GM21786 (cell line): ENCODE results near the gene MGLL.

ENCODE experiments used
- ATAC-seq: cut with Tn5 transposase; IDR thresholded peaks from one replicate; pipeline ENCODE4 v1.9.1; 2021; ENCODE audit not compliant: unreplicated experiment

Gene MGLL

DNA sequence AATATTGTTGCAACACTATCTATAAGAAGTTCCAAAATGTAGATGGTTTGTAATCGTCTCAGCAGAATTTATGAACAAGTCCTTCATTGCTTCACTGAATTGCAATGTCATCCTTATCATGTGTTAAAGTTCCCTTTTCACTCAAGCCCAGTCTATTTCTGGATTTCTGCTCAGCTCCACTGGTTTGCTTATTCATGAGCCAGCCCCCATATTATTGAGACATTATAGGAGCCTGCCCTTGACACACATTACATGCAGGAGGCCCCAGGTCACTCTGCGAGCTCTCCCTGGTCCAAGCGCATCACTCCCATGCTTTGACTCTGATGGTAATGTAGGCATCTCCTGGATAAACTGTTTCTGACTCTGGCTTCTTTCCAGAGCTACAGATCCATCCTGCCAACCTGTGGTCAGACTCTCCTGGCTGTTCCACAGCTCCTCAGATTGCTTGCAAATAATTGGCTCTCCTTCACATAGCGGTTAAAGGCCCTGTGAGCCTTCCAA lies 92.7 kb downstream of the MGLL start:
- ATAC-seq = no peak

DNA sequence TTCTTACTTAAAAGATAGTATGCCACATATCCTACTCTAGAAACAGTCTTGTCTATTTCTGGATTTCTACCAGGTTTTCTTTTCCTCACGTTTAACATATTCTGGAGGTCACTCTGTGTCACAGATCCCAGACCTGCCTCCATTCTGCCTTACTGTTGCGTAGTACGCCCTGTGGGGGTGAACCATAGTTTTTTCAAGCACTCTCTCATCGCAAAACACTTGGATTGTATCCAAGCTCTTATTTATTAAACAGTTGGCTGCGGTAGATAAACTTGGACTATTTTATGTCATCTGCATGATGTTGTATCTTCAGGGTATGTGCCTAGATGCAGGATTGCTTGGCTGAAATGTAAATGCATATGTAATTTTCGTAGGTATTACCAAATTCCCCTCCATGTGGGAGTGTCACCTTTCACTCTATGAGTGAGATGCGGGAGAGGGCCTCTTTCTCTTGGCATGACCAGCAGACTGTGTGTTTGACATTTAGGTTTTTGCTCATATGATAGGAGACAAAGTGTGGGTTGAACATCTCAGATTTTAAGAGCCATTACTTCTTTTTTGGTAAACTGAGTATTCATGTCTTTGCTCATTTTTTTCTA lies 93.8 kb downstream of the MGLL start:
- no peak for ATAC-seq

DNA sequence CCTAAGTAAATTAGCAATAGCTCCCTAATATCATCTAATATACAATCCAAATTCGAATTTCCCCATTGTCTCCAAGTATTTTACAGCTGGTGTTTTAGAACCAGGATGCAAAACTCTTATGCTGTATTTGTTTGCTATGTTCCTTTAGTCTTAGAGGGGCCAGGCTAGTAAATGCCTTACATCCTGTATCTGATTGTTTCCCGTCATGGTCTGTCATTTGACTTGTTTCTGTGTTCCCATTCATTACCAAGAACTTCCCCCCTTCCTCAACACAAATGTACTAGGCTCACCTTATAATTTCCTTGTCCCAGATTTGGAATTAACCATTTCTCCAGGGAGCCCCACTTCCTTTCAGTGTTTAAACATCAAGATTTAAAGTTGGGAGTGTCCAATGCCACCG lies 95.4 kb downstream of the MGLL start:
- no peak for ATAC-seq

DNA sequence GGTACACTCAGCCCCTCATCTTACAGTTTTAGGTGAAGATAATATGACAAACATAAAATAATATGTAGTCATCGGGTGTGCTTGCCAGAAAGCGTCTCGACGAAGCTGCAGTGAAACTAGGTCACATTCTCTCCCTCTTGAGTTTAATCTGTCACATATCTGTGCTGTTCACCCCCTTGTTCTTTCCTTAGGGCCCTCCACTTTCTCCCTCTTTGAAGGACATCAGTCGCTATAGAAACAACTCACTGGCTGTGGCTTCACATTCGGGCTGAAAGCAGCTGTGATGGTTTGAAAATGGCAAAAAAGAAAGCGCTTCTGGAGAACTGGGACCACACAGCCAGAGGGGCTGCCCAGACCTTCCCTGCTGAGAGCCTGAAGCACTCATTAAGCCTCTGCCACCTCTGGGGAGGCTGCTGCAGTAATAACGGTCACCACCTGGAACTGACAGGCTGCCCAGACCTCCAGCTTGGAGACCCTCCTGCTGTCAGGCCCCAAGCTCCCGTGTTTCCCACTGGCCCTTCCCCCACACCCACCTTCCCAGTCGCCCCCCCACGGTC lies 99.2 kb downstream of the MGLL start:
- ATAC-seq = no peak

DNA sequence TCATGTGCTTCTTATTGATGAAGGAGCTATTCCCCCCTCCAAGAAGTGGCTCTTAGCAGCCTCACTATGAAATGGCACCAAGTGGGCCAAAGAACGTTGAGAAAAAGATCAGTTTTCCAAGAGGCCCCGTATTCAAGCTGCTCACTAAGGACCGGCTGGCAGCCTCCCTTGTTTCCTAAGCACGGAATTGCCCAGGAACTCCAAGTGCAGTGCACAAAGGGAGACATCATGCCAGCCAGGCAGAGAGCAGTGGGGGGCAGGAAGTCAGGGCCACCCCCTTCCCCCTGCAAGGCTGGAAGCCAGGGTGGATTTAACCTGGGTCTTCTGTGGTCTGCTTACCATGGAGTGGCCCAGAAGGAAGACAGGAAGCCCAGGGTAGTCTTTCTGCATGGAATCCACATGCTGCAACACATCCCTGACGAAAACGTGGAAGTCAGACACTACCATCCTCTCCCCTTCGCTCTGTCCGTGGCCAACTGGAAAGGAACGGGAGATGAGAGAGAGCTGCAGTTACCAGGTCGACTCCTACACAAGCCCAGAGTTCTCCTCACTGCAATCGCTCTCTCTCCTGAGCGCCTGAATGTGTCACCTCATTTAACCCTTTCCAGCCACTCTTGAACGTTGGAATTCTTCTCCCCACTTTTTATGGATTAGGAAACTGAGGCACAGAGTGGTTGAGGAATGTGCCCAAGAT lies 100.1 kb downstream of the MGLL start:
- ATAC-seq = no peak

DNA sequence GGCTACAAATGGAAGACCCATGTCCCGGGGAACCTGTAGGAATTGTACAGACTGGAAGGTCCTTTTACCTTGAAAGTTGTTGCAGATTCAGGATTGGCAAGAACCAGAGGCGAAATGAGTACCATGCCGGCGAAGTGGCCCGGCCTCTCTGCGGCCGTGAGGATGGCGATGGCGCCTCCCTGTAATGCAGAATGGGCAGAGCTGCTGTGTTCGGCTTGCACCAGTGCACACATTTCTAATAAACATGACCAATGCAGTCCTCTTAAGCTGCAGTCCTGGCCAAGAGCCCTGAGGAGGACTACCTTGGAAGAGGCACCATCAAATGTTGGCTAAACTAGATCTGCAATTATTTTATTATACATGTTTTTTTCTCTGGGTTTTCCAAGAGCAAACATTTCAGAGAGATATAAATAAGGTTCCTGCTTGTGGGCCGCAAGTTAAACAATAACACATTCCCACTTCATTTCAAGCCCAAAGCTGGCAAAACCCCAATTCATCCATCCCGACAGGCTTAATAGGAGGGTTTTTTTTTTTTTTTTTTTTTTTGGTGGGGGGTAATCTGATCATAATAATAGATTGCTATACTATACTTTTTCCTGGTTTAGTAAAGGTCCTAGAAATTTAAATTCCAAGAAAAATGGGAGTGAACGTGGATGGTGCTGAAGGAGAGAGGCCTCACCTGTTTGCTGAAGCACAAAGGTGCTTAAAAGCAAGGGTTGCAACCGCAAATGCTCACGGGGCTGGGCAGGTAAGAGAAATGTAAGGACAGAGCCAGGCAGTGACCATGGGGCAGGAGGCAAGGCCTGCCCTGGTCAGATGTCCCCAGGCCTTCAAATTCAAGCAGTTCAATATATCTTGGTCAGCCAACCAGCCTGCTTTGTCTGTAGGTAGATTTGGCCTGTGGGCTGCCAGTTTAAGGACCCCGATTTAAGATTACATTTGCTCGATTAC lies 101.1 kb downstream of the MGLL start:
- no peak for ATAC-seq

DNA sequence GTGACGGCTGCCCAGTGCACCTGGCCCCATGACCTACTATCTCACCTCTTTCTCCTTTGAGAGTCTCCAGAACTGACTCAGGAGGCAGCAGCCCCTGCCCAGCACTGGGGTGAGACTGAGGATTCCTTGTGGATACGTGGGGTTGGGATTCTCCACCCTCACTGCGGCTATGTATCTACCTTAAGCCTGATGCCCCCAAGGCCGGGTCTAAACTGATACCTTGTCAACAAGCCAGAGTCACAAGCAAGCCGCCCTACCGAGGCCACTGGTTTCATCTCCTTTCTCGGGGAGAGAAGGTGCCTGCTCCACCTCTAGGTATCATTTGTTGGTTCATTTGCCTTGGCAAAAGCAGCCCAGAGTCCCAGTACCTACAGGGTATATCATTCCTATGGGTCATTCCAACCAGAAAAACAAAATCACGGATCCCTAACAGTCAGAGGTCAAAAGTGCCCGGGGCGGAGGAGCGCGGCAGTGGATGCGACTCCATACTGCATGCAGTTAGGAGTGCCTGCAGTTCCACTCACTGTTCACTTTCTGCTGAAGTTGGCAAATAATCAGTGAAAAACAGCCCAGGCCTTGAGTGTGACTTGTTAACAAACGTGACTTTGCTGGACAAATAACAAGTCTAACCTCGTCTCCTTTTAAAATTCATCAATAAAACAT lies 102.0 kb downstream of the MGLL start:
- ATAC-seq = no peak

DNA sequence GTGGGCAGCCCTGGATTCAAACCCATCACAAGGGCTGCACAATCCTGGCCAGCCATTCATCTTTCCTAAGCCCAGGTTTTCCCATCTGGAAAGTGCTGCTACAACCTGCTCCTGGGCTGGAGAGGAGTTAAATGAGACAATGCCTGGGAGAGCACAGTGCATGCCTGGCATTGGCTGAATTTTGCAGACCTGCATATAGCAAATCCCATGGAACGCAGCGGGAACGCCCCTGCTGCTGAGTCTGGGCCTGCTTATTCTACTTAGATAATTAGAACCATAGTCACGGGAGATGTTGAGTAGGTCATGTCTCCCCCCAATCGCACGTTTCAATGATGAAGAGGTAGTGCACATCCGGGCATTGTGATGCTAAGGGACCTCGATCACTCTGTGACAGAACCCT lies 102.9 kb downstream of the MGLL start:
- no peak for ATAC-seq

DNA sequence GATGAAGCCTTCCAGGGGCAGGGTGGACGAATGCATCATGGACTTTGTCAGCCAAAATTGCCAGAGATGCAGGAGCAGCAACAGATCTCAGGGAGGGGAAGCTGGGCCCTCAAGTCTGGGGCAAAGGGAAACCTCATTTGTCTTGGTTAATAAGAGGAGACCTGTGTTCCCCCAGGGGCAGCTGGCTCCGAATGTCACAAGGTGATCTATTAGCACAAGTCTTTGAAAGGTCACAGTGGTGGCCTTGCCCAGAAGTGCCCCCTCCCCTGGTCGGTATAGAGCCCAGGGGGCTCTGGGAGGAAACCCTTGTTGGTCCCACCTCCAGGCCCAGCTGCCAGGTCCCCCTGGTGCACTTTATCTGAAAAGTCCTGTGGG lies 103.4 kb downstream of the MGLL start:
- no peak for ATAC-seq

DNA sequence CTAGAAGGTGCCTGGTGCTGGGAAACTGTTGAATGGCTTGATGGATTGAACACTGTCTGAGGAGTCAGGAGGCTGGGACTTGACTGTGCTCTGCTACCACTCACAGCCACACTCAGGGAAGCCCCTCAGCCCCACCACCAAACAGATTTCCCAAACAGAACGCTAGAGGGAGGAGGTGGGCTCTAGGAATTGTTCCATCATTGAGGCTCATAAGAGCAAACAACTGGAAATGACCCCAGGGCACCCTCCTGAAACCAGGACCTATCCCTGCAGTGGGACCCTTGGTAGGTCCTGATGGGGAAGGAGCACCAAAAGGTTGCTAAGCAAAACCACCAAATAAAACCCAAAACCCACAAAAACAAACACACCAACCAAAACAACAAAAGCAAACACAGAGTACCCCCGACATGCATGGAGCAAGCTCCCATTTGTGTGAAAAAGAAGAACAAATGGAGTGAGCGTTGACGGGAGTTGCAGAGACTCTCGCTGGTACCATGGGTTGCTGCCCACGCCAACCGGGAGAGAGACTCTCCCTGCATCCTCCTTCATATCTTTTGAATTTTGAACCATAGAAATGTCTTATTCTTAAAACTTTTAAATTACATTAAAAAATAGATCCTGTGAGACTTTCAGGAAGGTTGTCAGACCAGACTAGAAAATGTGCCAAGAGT lies 103.9 kb downstream of the MGLL start:
- ATAC-seq = no peak

DNA sequence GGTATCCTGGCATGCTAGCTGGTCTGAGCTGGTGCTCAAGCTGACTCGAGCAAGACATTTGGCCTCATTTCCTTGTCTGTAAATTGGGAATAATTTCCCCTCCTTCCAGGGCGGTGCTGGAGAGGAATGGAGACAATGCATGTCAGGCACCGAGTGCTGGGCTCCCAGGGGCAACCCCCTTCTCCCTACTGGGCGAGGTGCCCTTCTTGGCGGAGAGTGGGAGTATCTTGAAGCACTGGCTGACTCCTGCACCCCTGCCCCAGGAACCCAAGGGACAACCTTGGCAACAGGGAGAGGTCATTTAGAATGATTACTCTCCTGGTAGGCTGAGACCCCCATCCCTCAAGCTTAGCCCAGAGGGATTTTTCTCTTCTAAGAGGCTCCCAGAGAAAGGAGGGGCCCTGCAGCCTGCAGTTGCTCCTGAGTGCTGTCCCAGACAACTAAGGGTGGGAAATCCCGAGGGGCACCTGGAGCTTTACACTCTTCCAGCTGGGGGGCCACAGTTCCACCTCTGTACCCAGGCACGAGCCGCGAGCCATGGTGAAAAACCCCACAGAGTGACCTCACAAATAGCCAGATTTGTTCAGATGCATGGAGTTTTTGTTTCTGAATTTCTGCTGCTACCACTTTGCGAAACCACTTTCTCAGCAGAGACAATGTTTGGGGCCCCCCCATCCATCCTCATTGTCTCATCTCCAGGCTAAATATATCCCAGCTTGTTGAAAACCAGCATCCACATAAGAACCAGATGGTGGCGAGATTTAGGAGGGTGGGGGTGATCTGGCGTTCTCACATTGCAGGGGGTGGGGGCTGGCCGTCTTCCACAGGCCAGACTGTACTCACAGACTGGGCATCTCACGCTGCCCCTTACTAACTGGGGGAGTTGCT lies 104.7 kb downstream of the MGLL start:
- no peak for ATAC-seq

DNA sequence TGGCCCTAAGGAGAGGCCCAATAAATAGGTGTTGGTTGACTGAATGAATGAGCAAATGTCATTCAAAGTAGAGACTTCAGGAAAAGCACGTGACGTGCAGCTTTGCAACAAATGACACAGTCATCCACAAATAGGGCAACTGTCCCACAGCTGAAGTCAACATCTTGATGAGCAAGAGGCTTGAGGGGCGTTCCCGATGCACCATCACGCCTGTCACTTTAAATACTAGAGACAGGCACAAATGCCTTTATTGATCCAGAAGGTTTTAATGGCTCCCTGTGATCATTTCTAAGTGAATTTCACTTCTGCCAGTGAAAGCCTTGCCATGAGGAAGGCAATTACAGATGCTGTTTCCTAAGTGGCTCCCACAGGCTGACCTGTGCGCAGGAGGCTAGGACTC lies 105.9 kb downstream of the MGLL start:
- no peak for ATAC-seq

DNA sequence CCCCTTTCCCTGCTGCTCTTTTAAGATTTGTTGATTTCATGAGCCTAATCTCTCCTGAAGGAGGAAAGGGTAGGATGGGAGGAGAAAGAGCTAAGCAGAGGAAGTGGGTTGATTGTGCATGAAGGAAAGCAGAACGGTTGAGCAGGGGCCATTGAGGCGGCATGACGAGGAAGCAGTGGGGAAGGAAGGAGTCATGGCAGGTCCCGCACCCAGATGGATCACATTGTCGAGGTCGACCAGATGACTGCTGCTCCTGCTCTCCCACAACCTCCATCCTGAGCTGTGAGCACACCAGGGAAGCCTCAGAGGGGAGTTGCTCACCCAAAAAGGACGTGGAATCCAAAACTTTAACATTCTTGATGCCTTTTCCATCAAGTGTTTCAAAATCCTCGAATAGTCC lies 106.8 kb downstream of the MGLL start:
- ATAC-seq = no peak

DNA sequence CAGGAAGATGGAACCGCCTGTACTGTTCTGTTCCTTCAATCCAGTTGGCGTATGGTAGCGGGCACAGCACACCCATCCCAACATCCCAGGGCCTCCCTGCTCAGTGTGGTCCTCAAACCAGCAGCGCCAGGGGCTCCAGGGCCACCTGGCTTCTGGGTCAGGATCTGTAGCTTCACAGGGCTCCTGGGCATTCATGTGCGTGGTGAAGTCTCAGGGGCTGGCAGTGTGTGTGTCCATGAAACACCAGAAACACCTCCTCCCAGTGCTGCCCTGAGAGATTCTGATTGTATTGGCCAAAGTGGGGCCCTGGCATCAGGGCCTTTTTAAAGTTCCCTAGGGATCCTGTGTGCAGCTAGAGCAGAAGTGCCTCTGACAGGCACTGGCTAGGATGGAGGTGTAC lies 107.4 kb downstream of the MGLL start:
- ATAC-seq = no peak

DNA sequence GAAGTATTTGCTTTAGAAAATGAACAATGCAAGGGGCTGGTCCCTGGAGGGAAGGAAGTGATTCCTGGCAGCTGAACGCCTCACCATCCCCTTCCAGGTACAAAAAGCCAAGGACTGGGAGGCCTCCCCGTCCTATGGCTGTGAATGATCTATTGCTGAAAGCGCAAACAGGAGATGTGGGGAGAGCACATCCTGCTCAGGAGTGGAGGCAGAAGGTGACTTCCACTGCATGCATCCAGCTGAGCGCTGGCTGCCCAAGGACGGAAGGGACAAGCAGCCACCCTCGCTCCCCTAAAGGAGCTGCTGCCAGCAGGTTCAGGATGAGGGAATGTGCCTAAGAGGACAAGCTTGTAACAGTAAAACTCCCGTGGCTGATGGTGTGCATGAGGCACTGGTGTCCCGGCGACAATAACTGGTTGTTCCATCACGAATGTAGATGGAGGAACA lies 108.2 kb downstream of the MGLL start:
- ATAC-seq = no peak

DNA sequence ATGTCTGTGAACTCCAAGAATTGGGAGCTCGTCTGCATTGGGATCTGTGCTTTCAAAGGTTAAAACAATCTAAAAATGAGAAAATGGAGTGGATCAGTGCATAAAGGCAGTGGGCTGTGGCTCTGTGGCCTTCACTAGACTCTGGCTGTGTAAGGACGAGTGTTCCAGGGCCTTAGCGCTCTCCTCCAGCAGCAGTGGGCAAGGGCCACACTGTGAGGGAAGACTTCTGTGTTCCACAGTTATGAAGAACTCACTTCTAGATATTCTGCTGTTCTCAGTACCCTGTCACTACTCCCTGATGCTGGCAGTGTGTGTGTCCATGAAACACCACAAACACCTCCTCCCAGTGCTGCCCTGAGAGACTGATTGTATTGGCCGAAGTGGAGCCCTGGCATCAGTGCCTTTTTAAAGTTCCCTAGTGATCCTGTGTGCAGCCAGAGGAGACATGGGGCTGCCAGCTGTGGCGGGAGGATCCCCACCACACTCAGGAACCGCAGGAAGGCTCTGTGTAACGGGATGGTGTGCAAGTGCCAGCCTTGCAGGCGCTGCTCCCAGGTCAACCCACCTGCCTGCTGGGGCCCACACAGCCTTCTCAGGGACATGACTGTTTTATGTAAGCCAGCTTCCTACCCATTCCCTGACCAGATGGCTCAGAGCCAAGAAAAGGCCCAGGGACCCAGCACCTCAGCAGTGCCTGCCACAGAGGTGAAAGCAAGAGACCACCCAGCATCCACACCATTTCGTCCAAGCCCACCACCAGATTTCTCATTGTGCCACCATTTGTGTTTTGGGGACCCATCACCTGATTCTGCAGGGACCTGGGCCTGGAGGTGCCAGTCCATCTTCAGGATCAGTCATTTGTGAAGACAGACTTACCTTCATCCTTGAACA lies 109.2 kb downstream of the MGLL start:
- ATAC-seq = no peak

DNA sequence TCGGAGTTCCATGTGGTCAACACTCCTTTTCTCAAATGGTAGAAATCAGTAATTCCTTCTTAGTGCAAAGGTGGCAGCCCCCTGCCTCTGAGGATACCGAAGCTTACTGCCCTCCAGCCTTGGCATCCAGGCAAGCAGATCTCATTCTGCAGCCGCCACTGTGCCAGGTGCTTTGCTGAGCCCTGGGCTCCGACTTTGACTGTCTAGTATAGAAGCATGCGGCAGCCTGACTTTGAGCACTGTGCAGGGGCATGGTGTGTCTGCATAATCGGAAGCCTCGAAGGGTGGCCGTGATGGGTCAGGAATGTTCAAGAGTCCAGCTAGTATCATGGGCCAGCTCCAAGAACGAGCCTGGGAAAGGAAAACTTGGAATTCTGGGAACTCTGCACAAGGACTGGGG lies 109.9 kb downstream of the MGLL start:
- ATAC-seq = no peak

DNA sequence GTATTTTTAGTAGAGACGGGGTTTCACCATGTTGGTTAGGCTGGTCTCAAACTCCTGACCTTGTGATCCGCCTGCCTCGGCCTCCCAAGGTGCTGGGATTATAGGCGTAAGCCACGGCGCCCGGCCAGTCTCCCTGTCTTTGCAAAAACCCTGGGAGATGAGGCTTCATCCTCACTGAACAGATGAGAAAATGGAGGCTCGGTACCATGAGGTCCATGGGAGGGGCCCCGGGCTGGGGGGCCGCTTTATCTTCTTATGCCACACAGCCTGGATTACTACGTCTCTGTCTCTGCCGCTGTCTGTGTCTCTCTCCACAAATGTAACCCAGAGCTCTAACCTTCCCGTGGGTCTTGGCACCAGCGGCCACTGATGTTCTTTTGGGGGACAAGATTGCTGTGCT lies 110.4 kb downstream of the MGLL start:
- no peak for ATAC-seq
